SK-N-SH (cell line): ENCODE results near the gene CHID1. TPM values are rescaled to one million over a fixed set of nuclear protein-coding genes. Genes with fewer than 3 reads are reported as not detected.

Source experiments
- CTCF ChIA-PET: fragments of 300-600, 350-600 bp; formaldehyde crosslinking; extraction: SDS; loops from one replicate; lab custom pipeline; 2021; lab: Yijun Ruan, JAX
- POLR2A ChIA-PET: fragments of 350-600 bp; sonication (Branson Sonifier 250); formaldehyde crosslinking; extraction: SDS; loops from one replicate; lab custom pipeline; 2020; ENCODE audit warnings: antibody characterized with exemption, inconsistent platforms; lab: Yijun Ruan, JAX
- DNase-seq: peaks from one replicate; pipeline ENCODE4 v3.0.0; 2012
- H2AFZ ChIP-seq: fragments of 200-600 bp; sonication (generic); 2 replicates; pipeline ENCODE4 v1.8.1; 2016; ENCODE audit warnings: antibody characterized with exemption, mild to moderate bottlenecking, low read depth
- H3F3A ChIP-seq: fragments of 200-600 bp; sonication (generic); replicated peaks from 2 replicates; pipeline ENCODE3; 2016; ENCODE audit warnings: antibody characterized with exemption, mild to moderate bottlenecking; ENCODE audit not compliant: insufficient read depth
- H3K27ac ChIP-seq, 2 experiments: fragments of 200-500 bp in 1 of 2; fragments of 200-600 bp in 1 of 2; sonication (Bioruptor generic) in 1 of 2; sonication (generic), shearing (Covaris generic) in 1 of 2; 2 replicates each; pipeline versions ENCODE4 v1.5.1 to v1.6.1; 2014 to 2016; ENCODE audit warnings: low read depth in 2 of 2, inconsistent platforms in 1 of 2, low read length in 1 of 2, mild to moderate bottlenecking in 1 of 2, mixed read lengths in 1 of 2
- H3K27me3 ChIP-seq: fragments of 200-600 bp; sonication (generic), shearing (Covaris generic); 2 replicates; pipeline ENCODE4 v1.6.1; 2016; ENCODE audit warnings: mixed run types; ENCODE audit not compliant: insufficient read depth
- H3K36me3 ChIP-seq, 2 experiments: fragments of 200-500 bp in 1 of 2; fragments of 200-600 bp in 1 of 2; sonication (Bioruptor generic) in 1 of 2; sonication (generic) in 1 of 2; replicated peaks in 1 of 2; 2 replicates each; pipeline versions ENCODE3 to v1.5.1; 2014 to 2016; ENCODE audit warnings: low read length in 1 of 2, mild to moderate bottlenecking in 1 of 2; ENCODE audit not compliant: insufficient read depth in 2 of 2, control insufficient read depth in 1 of 2
- H3K4me1 ChIP-seq, 2 experiments: fragments of 200-500 bp in 1 of 2; fragments of 200-600 bp in 1 of 2; sonication (Bioruptor generic) in 1 of 2; sonication (generic), shearing (Covaris generic) in 1 of 2; 2 replicates each; pipeline versions ENCODE4 v1.5.1 to v1.6.1; 2014 to 2016; ENCODE audit warnings: low read depth in 1 of 2, low read length in 1 of 2, mixed run types in 1 of 2; ENCODE audit not compliant: insufficient read depth in 2 of 2, control insufficient read depth in 1 of 2
- H3K4me2 ChIP-seq: fragments of 200-600 bp; sonication (generic), shearing (Covaris generic); 2 replicates; pipeline ENCODE4 v1.6.1; 2017; ENCODE audit warnings: mixed run types
- H3K4me3 ChIP-seq, 2 experiments: fragments of 200-500 bp in 1 of 2; fragments of 200-600 bp in 1 of 2; sonication (Bioruptor generic) in 1 of 2; sonication (generic), shearing (Covaris generic) in 1 of 2; 2 replicates each; pipeline versions ENCODE4 v1.5.1 to v1.8.1; 2014 to 2016; ENCODE audit warnings: low read depth in 2 of 2, inconsistent platforms in 1 of 2, low read length in 1 of 2, mild to moderate bottlenecking in 1 of 2, mixed read lengths in 1 of 2, moderate library complexity in 1 of 2
- H3K79me2 ChIP-seq: fragments of 200-600 bp; sonication (generic); 2 replicates; pipeline ENCODE4 v1.8.1; 2017; ENCODE audit warnings: mild to moderate bottlenecking; ENCODE audit not compliant: insufficient read depth
- H3K9ac ChIP-seq: fragments of 200-600 bp; sonication (generic); 2 replicates; pipeline ENCODE4 v1.6.1; 2017; ENCODE audit warnings: mixed run types
- H3K9me2 ChIP-seq: fragments of 200-600 bp; sonication (generic); 2 replicates; pipeline ENCODE4 v1.6.1; 2017; ENCODE audit warnings: mixed run types
- H3K9me3 ChIP-seq: fragments of 200-600 bp; sonication (generic); 2 replicates; pipeline ENCODE4 v1.6.1; 2017; ENCODE audit warnings: mixed run types, mild to moderate bottlenecking, moderate library complexity
- H4K20me1 ChIP-seq: fragments of 200-600 bp; sonication (generic); 2 replicates; pipeline ENCODE4 v1.6.1; 2017; ENCODE audit warnings: mild to moderate bottlenecking, mixed run types; ENCODE audit not compliant: insufficient read depth
- FOXJ3 ChIP-seq: sonication (generic); formaldehyde crosslinking; IDR thresholded peaks from 2 replicates; pipeline ENCODE4 v1.5.1; 2020; ENCODE audit warnings: mild to moderate bottlenecking, missing genetic modification reagents
- TCF12 ChIP-seq: IDR thresholded peaks from 2 replicates; pipeline ENCODE4 v1.4.0; 2012
- WGBS: methylation state at CpG from one replicate; pipeline ENCODE4 v1.1.6; 2017; ENCODE audit warnings: low lambda C conversion rate; 5-methylcytosine and 5-hydroxymethylcytosine counted together
- polyA plus RNA-seq, 3 experiments: library from polyadenylated mRNA; depleted of rRNA; stranded (reverse); fragments of >200 nt; gene quantifications; 2 replicates each; pipeline ENCODE4 v1.2.3, GENCODE V29; 2012
- TF ChIP-seq, protein P1 (sequence below): IDR thresholded peaks from 2 replicates; pipeline ENCODE4 v1.6.1; 2012; ENCODE audit warnings: mild to moderate bottlenecking, low read depth, low read length, moderate library complexity
- TF ChIP-seq, protein P2 (sequence below): IDR thresholded peaks from 2 replicates; pipeline ENCODE4; 2012

The CHID1 gene
- polyA plus RNA-seq, 1 of the 3 experiments (the other 2 are of a cell fraction), result 231 TPM

DNA sequence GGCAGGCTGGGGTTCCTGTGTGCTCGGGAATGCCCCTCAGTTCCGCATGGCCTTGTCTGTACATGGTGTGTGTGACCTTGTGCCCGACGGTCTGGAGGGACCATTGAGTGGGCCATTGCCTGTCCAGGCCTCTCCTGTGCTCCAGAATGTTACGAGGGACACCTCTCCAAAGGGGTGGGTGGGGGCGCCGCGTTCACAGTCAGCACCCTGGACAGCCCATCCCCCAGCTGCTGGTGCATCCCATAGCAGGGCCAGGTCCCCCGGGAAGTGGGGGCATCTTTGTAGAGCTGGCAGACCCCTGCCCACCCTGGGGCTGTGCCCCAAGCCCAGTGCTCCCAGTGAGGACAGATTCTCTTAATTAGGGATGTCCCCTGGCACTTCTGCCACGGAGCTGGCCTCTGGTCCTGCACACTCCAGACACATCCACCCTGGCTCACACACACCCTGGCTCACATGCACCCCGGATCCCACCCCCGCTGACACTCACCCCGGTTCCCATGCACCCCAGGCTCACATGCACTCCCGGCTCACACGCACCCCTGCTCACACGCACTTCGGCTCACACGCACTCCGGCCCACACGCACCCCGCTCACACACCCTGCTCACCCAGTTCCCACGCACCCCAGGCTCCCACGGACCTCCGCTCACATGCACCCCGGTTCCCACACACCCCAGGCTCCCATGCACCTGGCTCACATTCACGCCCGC lies 52.4 kb downstream of the CHID1 start:
- H3K9ac ChIP-seq, result no peak overlapping the region
- no peak overlapping the region for H2AFZ ChIP-seq
- no peaks in the 10 kb centered on the region for H3K27me3 ChIP-seq
- H3K36me3 ChIP-seq, result peaks cover 0 to 3% of the 10 kb centered on the region in 2 experiments
- H3K4me3 ChIP-seq, result 0 out of 4 replicates have a peak overlapping the region, but pooled peaks of 1 of the 2 experiments have one; percentile 49
- no peaks in the 10 kb centered on the region for H3F3A ChIP-seq
- TF ChIP-seq, protein P1, sequence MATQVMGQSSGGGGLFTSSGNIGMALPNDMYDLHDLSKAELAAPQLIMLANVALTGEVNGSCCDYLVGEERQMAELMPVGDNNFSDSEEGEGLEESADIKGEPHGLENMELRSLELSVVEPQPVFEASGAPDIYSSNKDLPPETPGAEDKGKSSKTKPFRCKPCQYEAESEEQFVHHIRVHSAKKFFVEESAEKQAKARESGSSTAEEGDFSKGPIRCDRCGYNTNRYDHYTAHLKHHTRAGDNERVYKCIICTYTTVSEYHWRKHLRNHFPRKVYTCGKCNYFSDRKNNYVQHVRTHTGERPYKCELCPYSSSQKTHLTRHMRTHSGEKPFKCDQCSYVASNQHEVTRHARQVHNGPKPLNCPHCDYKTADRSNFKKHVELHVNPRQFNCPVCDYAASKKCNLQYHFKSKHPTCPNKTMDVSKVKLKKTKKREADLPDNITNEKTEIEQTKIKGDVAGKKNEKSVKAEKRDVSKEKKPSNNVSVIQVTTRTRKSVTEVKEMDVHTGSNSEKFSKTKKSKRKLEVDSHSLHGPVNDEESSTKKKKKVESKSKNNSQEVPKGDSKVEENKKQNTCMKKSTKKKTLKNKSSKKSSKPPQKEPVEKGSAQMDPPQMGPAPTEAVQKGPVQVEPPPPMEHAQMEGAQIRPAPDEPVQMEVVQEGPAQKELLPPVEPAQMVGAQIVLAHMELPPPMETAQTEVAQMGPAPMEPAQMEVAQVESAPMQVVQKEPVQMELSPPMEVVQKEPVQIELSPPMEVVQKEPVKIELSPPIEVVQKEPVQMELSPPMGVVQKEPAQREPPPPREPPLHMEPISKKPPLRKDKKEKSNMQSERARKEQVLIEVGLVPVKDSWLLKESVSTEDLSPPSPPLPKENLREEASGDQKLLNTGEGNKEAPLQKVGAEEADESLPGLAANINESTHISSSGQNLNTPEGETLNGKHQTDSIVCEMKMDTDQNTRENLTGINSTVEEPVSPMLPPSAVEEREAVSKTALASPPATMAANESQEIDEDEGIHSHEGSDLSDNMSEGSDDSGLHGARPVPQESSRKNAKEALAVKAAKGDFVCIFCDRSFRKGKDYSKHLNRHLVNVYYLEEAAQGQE, result peak; percentile 58; the same call in 1 of the 2 replicates
- TF ChIP-seq, protein P2, sequence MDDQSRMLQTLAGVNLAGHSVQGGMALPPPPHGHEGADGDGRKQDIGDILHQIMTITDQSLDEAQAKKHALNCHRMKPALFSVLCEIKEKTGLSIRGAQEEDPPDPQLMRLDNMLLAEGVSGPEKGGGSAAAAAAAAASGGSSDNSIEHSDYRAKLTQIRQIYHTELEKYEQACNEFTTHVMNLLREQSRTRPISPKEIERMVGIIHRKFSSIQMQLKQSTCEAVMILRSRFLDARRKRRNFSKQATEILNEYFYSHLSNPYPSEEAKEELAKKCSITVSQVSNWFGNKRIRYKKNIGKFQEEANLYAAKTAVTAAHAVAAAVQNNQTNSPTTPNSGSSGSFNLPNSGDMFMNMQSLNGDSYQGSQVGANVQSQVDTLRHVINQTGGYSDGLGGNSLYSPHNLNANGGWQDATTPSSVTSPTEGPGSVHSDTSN, result no peak
- TF ChIP-seq, all 33 proteins: peak for 1
- no peaks in the 10 kb centered on the region for H3K9me2 ChIP-seq
- H3K27ac ChIP-seq, result no peak overlapping the region; a peak in 1 of 4 replicates
- ChIA-PET POLR2A (interaction anchor here (1.2 to 2.5 kb wide), 3 partner anchors 36 to 196 kb away, joined by 3 to 8 read pairs (median 5); partner anchors contain the start of gene PNPLA2), CTCF (interaction anchor here (0.7 to 3.5 kb wide), 4 partner anchors 10 to 67 kb away, joined by 3 to 24 read pairs (median 3); no protein-coding TSS in a partner anchor)
- no peak for DNase-seq
- H3K79me2 ChIP-seq, result peaks cover 10% of the 10 kb centered on the region; the same call in 1 of the 2 replicates
- peaks cover 68% of the 10 kb centered on the region for H4K20me1 ChIP-seq
- H3K9me3 ChIP-seq, result no peaks in the 10 kb centered on the region
- no peak overlapping the region for H3K4me2 ChIP-seq
- WGBS, result 90% methylated on average over 20 of the region's 27 CpGs
- H3K4me1 ChIP-seq, result peaks cover 10 to 81% of the 10 kb centered on the region in 2 experiments; a peak in 2 of 4 replicates

DNA sequence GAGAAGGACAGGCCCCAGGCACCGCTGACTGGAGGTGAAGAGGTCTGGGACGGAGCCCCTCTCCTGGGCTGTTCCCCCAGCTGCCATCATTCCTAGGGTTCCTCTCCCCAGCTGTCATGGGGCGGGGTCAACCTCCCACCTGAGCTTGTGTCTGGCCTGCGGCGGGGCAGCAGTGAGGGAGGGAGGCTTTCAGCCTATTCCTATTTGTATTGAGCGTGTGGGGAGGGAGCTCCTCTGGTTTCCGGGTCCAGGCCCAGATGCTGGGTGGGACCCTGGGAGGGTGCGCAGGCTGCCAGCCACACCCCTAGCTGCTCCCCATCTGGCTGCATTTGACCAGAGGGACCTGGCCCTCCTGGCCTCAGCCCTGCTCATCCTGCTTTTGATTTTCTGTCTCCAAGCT lies 54.2 kb downstream of the CHID1 start:
- CTCF ChIA-PET, result interaction anchor here (0.8 to 3.5 kb wide), 6 partner anchors 9 to 194 kb away, joined by 3 to 24 read pairs (median 4); partner anchors contain the start of gene PNPLA2
- Histone ChIP-seq H3K27me3 (no peaks in the 10 kb centered on the region), H3K9me3 (no peaks in the 10 kb centered on the region)

More for the DNA sequence above, 54.2 kb downstream of the CHID1 start:
- Histone ChIP-seq H3K9me2 (no peaks in the 10 kb centered on the region), H4K20me1 (peaks cover 80% of the 10 kb centered on the region), H3K79me2 (peaks cover 20% of the 10 kb centered on the region; the same call in 1 of the 2 replicates), H2AFZ (no peak overlapping the region), H3K27ac (peak overlapping the region in 1 of 2 experiments; percentile 89; a peak in 2 of 4 replicates), H3K4me1 (peaks cover 10 to 69% of the 10 kb centered on the region in 2 experiments; a peak in 2 of 4 replicates), H3F3A (no peaks in the 10 kb centered on the region), H3K4me2 (no peak overlapping the region), H3K4me3 (no peak overlapping the region), H3K9ac (no peak overlapping the region), H3K36me3 (no peaks in the 10 kb centered on the region)
- DNase-seq, result peak; percentile 79
- WGBS, result 60% methylated on average over 1 of the region's 8 CpGs
- TF ChIP-seq FOXJ3 (CRISPR knock-in tag) (no peak), TCF12 (no peak)
- TF ChIP-seq, protein P1, result no peak
- POLR2A ChIA-PET, result interaction anchor here (0.6 to 2.7 kb wide), 2 partner anchors 14 to 37 kb away, joined by 3 to 13 read pairs; partner anchors contain the start of genes PNPLA2, POLR2L and TSPAN4
